M059J (cell line): ENCODE measurements around the gene C19orf25. TPM values are rescaled to one million over a fixed set of nuclear protein-coding genes. Genes with fewer than 3 reads are reported as not detected.
A peak's percentile ranks its signal among the peaks of the same experiment; 100 is the strongest.
"Not testable (repeated sequence)": the region's sequence is repeated elsewhere in the genome, so short reads cannot be mapped to it uniquely, and the experiment has no call there.

ENCODE experiments used
- DNase-seq: peaks from one replicate; pipeline ENCODE4 v3.0.0-alpha.2; 2012; ENCODE audit warnings: low read depth
- total RNA-seq: library from RNA; depleted of rRNA; stranded (reverse); fragments of >200 nt; shearing (Covaris generic); gene quantifications from 2 replicates; pipeline ENCODE4 v1.2.3, GENCODE V29; 2014; rRNA removed

The C19orf25 gene
- 35.6 and 47.7 TPM in 2 replicates for total RNA-seq

DNA sequence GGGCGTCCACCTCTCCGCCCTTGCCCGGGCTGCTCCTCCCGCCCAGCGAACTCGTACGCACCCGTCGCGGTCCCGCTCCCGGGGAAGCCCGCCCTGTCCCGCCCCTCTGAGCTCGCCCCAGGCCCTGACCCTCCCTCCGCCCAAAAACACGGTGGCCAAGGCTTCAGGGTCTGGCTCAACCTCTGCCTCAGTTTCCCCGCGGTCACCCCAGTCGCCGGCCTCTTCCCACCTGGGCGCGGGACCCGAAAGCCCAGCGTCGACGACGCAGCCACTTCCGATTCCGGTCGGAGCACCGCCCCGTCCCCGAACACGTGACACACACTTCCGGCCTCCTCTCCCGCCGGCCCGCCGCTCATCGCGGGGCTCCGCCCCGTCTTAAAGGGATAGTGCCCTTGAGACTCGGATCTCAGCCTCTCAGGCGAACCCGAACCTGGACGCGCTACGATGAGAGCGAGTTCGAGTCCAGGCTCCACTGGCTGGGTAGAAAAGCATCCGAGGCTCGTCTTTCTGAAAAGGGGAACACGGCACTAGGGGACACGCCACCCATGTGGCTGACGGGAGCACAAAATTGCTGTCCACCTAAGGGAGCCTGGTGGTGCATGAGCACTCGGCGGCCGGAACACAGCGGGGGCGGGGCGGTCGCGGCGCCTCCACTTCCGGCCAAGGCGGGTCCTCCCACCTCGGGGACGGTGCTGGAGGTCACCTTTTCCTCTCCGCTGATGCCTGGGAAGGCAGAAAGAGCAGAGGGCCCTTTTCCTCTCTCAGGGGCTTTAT, at the start of gene C19orf25:
Gene C19orf25, minus strand, starts transcription at position 282 of the 774 bp plus-strand sequence. CDS start 312 bp downstream, outside the sequence.
- DNase-seq: peak; percentile 95

DNA sequence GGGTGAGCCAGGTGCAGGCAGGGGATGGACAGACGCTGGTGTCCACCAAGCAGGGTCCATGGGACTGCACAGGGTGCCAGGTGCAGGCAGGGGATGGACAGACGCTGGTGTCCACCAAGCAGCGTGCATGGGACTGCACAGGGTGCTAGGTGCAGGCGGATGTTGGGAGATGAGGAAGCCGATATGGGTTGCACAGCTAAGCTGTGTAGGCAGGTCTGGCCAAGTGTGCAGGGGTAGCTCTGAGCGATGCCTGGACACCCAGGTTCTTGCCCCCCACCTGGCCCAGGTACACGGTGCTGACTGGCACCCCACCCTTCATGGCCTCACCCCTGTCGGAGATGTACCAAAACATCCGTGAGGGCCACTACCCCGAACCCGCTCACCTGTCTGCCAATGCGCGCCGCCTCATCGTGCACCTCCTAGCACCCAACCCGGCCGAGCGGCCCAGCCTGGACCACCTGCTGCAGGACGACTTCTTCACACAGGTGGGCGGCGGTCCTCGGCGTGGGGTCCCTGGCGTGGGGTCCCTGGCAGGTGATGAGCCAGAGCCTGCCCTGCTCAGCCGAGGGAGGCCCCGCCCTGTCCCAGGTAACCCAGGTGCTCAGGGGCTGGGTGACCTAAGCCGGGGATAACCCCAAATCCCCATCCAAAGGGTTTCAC, 48.8 kb upstream of the C19orf25 start:
- no peak for DNase-seq

DNA sequence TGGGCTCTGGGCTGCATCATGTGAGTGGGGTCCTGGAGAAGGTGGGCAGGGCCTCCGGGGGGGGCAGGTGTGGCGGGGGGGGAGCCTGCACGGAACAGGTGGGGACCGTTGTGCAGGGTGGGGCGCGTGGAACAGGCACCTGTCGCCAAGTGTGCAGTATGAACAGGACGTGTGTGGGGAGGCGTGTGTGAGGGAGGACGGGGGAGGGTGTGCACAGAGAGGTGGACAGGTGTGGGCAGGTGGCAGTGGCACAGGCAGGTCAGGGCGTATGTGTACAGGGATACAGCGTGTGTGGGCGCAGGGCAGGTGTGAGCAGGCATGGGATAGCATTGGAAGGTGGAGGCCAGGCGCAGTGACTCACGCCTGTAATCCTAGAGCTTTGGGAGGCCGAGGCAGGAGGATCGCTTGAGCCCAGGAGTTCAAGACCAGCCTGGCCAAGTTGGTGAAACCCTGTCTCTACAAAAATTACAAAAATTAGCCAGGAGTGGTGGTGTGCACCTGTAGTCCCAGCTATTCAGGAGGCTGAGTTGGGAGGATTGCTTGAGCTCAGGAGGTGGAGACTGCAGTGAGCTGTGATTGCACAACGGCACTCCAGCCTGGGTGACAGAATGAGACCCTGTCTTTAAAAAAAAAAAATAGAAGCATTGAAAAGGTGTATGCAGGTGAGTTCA, 48.1 kb upstream of the C19orf25 start:
- no peak for DNase-seq

DNA sequence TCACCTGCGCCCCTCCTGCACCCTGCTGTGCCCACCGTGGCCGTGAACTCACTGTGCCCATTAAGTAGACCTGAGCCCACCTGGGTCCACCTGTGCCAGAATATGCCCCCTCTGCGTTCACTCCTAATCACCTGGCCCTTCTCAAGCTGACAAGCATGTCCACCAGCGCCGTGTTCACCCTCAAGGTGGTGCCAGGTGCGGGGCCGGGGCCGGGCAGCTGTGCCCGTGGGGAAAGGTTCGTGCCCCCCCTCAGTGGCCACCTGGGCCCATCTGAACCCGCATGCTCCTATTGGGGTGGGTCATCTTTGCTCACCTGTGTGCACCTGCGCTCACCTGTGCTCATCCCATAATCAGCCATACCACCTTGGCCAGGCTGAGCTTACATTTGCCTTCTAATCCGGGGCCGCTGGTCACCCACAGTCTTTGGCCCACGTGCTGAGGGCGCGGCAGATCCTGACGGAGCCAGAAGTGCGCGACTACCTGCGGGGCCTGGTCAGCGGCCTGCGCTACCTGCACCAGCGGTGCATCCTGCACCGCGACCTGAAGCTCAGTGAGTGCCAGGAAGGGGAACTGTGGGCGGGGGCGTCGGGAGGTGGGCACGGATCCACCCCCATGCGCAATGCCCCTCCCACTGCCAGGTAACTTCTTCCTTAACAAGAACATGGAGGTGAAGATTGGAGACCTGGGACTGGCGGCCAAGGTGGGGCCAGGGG, 47.2 kb upstream of the C19orf25 start:
- no peak for DNase-seq

DNA sequence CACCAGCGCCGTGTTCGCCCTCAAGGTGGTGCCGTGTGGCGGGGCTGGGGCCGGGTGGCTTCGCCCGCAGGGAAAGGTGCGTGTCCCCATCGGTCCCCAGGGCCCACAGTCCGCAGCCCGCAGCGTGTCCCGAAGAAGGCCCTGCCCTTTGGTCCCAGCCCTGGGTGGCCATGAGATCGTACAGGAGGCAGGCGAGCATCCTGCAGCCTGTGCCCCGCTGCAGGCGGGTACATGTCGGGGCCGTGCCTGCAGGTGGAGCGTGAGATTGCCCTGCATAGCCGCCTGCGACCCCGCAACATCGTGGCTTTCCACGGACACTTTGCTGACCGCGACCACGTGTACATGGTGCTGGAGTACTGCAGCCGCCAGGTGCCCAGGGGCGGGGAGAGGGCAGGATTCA, 46.3 kb upstream of the C19orf25 start:
- DNase-seq: no peak

DNA sequence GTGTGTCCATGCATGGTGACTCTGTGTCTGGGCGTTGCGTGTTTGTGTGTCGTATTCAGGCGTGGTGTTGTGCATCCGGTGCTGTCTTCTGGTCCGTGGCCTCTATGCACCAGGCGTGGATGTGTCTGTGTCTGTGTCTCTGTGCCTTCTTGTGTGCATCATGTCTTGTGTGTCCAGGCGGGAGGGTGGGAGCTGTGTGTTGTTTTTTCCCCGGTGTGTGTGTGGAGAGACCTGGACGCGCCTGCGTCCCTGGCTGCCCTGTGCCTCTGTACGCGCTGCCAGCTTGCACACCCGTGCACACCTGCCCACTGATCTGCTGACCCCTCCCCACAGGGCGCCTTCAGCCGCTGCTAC, 45.9 kb upstream of the C19orf25 start:
- DNase-seq: no peak

DNA sequence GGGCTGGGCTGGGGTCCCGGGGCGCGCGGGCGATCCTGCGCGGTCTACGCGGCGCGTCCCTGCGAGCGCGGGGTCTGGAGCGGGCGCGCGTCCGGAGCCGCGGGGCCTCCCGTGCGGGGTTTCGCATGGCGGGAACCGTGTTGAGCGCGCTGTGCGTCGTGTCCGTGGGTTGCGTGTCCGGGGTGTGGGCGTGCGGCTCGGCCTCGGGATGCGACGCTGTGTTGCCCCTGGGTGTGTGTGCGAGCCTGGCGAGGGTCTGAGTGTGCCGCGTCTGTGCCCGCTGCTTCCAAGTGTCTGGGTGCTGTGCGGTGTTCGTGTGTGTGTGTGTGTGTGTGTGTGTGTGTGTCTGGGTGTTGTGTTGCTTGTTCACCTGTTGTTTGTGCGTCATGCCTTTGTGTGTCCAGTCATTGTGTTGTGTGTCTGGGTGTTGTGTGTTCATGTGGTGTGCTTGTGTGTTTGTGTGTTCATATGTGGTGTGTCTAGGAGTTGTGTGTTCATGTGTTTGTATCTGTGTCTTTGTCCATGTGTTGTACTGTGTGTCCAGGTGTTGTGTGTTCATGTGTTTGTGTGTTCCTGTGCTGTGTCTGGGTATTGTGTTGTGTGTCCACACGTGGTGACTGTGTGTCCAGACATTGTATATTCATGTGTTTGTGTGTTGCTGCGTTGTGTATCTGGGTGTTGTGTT, 45.4 kb upstream of the C19orf25 start:
- no peak for DNase-seq

DNA sequence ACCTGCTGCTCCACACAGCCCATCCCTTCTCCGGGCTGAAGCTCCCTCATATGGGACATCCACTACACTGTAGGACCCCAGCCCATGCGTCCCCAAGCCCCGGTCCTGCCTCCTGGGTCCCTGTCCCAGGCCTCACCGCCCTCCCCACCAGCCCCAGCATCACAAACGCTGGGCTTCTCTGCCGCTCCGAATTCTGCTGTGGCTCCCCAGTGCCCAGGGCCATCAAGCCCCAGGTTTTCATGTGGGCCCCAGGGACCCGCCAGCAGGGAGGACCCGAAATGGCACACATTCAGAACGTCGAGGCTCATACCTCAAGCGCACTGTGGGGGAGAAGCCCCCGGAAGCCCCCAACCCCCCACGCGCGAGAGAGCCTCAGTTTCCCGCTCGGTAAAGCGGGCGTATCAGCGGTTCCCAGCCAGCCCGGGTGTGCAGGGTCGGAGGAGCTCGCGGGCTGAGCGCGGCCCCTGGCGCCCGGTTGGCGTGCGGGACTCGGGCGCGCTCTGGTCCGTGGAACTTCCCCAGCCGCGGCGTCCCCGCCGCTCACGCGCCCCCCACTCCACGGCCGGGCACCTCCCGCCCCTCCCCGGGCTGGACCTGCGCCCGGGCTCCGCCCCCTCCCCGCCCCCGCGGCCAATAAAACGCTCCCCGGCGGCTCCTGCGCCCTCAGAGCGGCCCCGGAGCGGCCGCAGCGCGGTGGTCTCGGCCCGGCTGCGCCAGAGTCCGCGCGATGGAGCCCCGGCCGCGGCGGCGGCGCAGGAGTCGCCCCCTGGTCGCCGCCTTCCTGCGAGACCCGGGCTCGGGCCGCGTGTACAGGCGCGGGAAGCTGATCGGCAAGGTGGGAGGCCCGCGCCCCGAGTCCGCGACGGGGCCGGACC, 44.6 kb upstream of the C19orf25 start, which contains the start of gene PLK5:
Gene PLK5, plus strand, starts transcription at position 666 of the 875 bp plus-strand sequence. CDS start 2,920 bp downstream, outside the sequence.
- no peak for DNase-seq

DNA sequence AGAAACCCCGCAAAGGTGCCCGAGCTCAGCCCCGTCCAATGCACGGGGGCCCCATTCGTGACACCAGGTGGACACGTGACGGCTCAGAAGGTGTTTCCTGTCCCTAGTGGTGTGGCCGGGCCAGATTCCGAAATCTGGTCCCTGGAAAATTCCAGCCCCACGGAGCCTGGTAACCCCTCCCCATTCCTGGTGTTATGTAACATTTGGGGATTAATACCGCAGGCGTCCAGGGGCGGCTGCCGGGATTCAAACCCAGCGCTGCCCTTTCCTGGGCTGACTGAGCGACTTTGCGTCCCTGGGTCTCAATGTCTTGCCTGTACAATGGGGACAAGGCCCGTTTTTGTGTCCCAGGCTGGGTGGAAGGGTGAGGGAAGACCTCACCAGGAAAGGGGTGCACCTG, 43.8 kb upstream of the C19orf25 start:
- no peak for DNase-seq

DNA sequence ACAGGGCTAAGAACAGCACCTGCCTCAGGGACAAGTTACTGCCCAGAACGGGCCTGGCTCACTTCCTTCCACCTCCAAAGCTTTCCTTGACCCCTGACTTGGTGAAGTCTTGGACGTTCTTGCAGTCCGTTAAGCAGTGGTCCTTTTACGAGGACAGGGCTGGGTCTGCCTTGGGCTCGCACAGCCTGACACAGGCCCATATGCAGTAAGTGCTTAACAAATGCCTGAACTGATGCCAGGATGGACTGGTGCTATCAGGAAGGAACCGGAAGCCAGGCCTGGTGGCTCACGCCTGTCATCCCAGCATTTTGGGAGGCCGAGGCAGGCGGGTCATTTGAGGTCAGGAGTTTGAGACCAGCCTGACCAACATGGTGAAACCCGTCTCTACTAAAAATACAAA, 43.0 kb upstream of the C19orf25 start:
- no peak for DNase-seq

DNA sequence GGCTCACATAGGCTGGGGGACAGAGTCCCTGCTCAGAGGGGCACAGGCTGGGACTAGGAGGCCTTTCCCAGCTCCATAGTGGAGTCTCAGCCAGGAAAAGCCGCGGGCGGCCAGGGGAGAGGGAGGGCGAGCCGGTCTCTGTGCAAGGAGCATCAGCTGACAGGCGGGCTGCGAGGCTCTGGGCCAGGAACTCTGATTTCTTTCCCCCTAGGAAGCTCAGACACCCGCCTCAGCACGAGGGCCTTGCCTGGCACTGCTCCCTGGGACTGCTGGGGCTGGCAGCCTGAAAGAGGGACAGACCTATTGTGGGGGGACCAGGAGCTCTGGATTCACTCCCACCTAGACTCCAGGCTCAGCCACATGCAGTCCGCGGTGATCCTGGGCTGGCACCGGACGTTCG, 42.6 kb upstream of the C19orf25 start:
- DNase-seq: no peak

DNA sequence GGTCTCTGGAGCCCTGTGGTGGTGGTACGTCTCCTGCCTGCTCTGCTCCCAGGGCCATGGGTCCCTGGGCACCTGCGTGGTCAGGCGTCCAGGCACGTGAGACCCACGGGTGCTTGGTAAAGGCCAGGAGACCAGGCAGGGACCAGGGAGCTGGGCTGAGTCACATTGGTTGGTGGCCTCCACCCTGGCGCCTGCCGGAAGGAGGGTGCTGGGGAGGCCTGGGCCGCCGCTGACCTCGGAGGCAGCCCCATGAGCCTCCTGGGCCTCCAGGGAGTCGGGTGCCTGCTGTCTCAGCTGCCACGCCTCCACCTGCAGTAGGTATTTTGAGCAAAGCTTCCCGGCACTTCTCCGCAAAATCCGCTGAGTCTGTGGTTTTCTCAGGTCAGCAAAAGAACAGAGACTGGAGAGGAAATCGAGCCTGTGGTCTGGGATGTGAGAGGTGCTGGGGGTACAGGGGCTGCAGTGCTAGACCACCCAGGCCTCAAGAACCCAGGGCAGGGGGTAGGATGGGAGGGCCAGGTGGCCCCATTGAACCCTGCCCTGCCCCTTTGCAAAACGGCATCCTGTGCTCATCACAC, 41.3 kb upstream of the C19orf25 start:
- DNase-seq: no peak

DNA sequence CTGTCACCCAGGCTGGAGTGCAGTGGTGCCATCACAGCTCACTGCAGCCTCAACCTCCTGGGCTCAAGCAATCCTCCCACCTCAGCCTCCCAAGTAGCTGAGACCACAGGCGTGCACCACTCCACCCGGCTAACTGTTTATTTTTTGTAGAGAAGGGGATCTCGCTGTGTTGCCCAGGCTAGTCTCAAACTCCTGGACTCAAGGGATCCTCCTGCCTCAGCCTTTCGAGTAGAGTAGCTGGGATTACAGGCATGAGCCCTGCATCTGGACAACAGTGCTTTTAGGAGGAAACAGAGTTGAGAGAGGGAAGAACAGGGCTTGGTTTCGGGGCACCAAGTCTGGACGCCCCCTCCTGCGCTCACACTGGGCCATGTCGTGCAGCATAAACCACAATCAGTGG, 40.8 kb upstream of the C19orf25 start:
- not testable (repeated sequence) for DNase-seq

DNA sequence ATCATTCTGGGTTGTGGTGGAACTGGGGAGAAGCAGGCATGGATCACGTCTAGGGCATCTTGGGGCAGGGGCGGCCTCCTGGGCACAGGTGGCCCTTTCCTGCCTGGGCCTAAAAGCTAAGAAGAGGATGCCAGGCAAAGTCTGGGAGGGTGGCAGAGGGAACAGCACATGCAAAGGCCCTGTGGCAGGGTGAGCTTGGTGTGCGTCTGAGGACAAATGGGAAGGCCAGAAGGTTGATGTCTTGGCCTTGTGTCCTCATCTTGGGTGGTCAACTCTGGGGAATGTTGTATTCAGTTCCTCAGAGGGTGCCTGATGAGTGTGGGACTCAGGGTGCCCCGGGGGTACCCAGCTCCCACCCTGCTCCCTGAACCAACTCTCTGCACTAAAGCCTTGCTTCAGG, 39.5 kb upstream of the C19orf25 start:
- no peak for DNase-seq

DNA sequence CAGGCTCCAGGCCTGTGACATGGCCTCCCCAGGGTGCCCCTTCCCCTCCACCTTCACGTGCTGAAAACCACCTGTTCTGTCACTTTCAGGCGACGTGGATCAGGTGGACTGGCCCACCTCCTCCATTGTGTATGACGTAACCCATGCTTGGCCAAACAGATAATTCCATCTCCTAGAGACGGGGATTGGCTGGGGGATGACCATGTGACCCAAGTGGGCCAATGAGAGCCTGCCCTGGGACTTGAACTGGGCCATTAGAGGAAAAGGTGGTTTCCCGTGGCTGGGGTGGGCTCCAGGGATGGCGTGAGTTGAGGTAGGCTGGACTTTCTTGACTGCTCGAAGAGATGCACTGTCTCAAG, 37.4 kb upstream of the C19orf25 start:
- DNase-seq: no peak

DNA sequence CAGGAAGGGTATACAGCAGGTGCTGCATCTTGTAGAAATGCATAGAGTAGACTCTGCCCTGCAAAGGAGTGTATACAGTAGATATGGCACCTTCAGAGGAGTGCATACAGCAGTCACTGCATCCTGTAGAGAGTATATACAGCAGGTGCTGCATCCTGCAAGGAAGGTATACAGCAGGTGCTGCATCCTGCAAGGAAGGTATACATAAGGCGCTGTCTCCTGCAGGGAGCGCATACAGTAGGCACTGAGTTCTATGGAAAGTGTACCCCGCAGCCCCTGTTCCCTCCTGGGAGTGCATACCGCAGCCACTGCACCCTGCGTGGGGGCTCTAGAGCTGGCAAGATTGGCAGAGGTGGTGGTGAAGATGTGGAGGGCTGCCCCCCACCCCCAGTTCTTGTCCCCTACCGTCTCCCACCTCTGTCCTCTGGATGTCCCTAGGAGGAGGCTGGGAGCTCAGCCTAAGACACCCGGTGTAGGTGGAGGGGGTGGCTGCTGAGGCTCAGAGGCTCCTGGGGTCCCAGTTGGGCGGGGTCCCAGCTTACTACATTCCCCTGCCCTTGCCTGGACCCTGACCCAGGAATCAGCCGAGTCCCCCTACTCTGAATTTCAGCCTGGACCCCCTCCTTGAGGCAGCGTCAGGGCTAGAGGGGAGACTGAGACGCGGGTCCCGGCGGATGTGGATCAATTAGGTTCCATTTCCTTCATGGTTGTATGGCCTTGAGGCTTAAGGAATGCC, 36.1 kb upstream of the C19orf25 start:
- DNase-seq: no peak

DNA sequence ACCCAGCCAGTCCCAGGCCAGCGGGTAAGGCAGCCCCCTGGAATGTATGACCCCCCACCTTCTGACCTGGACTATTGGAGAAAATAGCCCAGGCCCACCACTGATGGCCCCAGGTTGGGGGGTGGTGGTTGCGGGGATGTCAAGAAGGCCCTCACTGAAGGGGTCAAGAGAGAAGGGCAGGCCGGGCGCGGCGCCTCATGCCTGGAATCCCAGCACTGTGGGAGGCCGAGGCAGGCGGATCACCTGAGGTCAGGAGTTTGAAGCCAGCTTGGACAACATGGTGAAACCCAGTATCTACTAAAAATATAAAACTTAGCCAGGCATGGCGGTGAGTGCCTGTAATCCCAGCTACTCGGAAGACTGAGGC, 35.3 kb upstream of the C19orf25 start:
- no peak for DNase-seq

DNA sequence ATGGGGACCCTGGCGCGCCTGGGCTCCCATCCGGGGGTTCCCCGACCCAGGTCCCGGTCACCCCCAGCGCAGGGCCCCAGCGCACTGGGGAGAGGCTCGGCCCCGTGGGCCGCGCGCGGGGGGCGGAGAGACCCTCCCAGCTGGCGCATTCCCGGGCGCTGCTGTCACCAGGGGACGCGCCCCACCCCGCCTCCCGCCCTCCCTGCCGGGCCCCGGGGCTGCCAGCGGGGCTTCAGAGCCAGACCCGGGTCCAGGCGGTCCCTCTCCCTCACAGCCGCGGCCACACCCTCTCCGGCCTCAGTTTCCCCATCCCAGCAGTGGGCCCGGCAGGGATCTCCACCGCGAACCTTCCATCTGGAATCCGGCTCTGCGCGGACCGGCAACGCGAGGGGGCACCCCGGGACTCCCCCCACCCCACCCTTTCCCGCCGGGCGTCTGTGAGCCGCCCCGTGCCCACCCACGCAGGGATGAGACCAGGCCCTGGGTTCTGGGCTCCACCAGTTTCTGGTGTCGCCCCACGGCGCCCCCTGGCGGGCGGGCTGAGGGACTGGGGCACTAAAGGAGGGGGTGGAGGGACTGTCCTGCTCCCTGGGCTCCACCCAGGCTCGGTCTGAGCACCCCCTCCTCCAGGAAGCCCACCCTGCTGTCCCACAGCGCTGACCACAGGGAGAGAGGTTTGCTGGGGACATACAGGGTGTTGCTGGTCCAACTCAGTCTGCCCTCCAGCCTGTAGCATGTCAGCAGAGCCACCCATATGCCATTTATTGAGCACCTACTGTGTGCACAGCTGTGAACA, 34.7 kb upstream of the C19orf25 start:
- DNase-seq: peak; percentile 42
